ENCODE results near the gene STK32B. TPM values are rescaled to one million over a fixed set of nuclear protein-coding genes. Genes with fewer than 3 reads are reported as not detected.

Gene STK32B
- total RNA-seq, 1 experiment from 2014 or later: not detected

GRCh38 chr4:5467111-5467510, 415.8 kb downstream of the STK32B start:
- DNase-seq (ENCODE audit: low spot score): no peak

GRCh38 chr4:5469151-5469775, 418.0 kb downstream of the STK32B start:
- DNase-seq (ENCODE audit: low spot score): no peak

GRCh38 chr4:5469861-5470260, 418.6 kb downstream of the STK32B start:
- no peak for DNase-seq (ENCODE audit: low spot score)

GRCh38 chr4:5470318-5471198, 419.3 kb downstream of the STK32B start:
- no peak for DNase-seq (ENCODE audit: low spot score)

- no peak for DNase-seq (ENCODE audit: low spot score)
Measured at GRCh38 chr4:5471206-5471605, 419.9 kb downstream of the STK32B start.

- DNase-seq (ENCODE audit: low spot score): no peak
Measured at GRCh38 chr4:5471691-5472090, 420.4 kb downstream of the STK32B start.

- no peak for DNase-seq (ENCODE audit: low spot score)
Measured at GRCh38 chr4:5472160-5472591, 420.9 kb downstream of the STK32B start.

- DNase-seq (ENCODE audit: low spot score): no peak
Measured at GRCh38 chr4:5473125-5473524, 421.8 kb downstream of the STK32B start.

GRCh38 chr4:5474756-5475155, 423.5 kb downstream of the STK32B start:
- DNase-seq (ENCODE audit: low spot score): no peak

- no peak for DNase-seq (ENCODE audit: low spot score)
Measured at GRCh38 chr4:5477613-5478012, 426.3 kb downstream of the STK32B start.

GRCh38 chr4:5478169-5478568, 426.9 kb downstream of the STK32B start:
- no peak for DNase-seq (ENCODE audit: low spot score)

GRCh38 chr4:5478697-5479096, 427.4 kb downstream of the STK32B start:
- DNase-seq (ENCODE audit: low spot score): no peak

GRCh38 chr4:5479518-5480060, 428.3 kb downstream of the STK32B start:
- no peak for DNase-seq (ENCODE audit: low spot score)

- no peak for DNase-seq (ENCODE audit: low spot score)
Measured at GRCh38 chr4:5488413-5488812, 437.1 kb downstream of the STK32B start.

- no peak for DNase-seq (ENCODE audit: low spot score)
Measured at GRCh38 chr4:5489260-5489659, 438.0 kb downstream of the STK32B start.

GRCh38 chr4:5497489-5497888, 446.2 kb downstream of the STK32B start:
- DNase-seq (ENCODE audit: low spot score): no peak

- no peak for DNase-seq (ENCODE audit: low spot score)
Measured at GRCh38 chr4:5500165-5500564, 448.9 kb downstream of the STK32B start.

- no peak for DNase-seq (ENCODE audit: low spot score)
Measured at GRCh38 chr4:5503336-5503936, 452.2 kb downstream of the STK32B start.

- no peak for DNase-seq (ENCODE audit: low spot score)
Measured at GRCh38 chr4:5504486-5504885, 453.2 kb downstream of the STK32B start.

GRCh38 chr4:5510504-5510903, 459.2 kb downstream of the STK32B start:
- DNase-seq (ENCODE audit: low spot score): no peak

GRCh38 chr4:5511791-5512190, 460.5 kb downstream of the STK32B start:
- DNase-seq (ENCODE audit: low spot score): no peak

- no peak for DNase-seq (ENCODE audit: low spot score)
Measured at GRCh38 chr4:5515646-5516045, 464.4 kb downstream of the STK32B start.
